ENCODE measurements around the gene PHKG2.
A peak's percentile ranks its signal among the peaks of the same experiment; 100 is the strongest.

The PHKG2 gene

DNA sequence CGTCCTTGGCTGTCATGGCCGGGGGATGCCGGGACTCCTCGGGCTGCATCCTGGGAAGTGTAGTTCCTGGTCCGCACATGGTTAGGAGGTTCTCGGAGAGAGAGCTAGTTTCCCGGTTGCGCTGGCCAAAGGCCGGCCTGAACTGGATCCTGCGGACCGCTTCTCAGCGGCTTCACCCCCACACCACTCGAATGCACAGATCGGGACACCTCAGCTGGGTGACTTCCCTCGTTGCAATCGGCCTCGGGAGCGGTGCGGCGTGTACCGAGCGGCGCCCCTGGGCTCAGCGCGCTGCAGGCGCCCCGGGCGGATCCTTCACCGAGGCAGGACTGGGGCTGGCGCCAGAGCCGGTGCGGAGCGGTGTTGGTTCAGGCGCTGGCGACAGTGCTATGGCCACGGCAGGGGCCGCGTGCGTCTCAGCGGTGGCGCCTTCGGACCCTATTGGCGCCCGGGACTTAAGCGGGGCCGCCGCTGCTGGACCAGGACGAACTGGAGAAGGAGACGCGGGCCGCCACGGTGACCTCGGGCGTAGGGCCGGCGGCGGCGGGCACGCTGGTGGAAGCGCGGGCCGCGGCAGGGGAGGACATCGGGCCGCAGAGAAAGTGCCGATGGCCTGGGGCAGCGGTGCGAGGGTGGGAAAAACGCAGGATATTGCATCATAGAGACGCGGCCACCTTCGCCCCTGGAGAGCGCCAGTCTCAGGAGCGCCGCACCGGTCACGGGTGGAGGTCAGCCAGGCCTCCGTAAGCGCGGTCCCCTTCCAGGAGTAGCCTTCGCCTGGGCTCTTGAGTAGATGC lies 27.4 kb downstream of the PHKG2 start:
- DNase-seq (ENCODE audit: low read depth): peak; percentile 13

DNA sequence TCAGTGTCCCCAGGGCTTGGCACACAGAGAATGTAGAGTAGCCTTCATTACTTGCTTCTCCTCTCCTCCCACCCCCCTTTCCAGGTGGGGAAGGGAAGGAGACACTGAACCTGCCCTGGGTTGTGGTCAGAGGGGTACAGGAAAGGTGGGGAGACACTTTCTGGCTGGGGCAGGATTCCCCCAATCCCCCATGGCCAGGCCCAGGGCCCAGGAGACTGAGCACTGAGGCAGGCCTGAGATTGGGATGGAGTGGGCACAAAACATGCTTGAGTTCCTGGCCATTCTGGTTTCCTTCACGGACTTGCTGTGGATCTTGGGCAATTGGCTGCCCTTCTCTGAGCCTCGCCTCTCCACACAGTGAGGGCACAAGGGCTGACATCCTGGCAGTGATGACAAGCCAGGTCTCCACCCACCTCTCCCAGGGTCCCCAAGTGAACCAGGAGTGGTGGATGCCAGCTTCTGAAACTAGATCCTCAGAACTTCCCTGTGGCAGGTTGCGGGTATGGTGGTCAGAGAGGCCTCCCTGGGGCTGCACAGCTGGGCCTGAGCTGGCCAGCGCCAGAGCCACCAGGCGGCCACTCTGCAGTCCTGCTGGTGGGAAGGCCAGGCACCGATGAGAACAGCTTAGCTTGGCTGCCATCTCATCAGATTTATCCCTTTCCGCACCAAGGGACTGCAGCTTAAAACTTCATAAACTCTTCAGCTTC lies 29.5 kb downstream of the PHKG2 start:
- no peak for DNase-seq (ENCODE audit: low read depth)

DNA sequence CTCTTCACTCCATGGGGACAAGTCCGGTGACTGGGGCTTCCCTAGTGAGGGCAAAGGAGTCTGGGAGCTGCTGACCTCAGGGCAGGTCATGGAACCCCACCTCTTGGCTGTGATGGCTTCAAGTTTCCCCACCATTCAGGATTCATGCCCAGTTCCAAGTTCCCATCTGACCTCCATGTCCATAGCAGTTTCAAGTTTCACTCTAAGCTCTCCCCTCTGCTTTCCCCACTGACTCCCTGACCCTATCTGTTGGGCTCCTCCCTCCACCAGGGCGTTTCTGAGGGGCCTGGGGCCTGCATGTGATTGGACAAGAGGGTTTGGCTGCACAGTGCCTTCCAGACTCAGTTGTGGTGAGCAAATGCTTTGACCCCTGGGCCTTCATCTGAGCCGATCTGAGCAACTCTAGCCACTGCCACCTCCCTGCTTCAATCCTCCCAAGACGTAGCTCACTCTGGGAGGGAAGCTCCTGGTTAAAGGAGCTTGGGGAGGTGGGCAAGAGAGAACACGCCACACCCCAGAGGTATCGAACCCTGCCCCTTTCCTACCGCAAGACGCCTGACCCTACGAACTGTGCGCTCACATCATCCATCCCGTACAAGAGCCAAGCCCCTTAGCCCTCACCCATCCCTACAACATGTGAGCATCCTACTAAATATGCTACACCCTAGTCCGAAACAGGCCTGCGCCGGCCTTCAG lies 30.5 kb downstream of the PHKG2 start:
- DNase-seq (ENCODE audit: low read depth): no peak

DNA sequence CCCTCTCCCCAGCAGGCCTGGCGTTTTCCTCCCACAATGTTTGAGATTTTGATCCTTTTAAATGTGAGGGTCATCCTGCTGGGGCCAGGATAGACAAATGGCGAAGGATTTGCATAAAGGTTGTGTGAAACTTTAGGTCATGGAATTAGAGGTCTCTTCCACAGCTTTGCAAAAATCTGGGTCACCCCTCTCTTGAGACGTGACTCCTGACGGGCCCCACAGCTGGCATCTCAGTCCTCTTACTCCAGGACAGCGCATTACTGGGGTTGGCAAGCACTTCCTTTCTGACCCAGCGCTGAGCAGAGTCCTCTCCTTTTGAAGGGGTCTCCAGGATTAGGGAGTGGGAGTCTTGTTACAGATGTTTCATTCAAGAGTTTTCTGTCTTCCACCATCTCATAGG lies 31.4 kb downstream of the PHKG2 start:
- DNase-seq (ENCODE audit: low read depth): no peak

DNA sequence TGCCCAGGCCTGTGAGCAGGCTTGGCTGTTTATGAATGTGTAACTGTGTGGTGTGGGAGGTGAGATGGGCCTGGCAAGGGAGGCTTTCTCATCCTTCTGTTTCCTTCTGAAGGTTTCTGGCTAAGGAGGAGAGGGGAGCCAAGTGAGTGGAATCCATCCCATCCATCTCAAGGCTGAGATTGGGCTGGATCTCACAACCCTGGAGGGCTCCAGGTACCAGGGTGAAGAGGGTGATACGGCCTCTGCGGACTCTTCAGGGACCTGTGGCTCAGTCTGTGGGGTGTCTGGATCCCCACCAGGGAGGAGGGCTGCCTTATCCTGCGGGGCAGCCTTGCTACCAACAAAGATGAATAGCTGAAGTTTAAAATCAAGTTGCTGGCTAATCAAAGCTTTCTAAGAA lies 31.8 kb downstream of the PHKG2 start:
- DNase-seq (ENCODE audit: low read depth): no peak

DNA sequence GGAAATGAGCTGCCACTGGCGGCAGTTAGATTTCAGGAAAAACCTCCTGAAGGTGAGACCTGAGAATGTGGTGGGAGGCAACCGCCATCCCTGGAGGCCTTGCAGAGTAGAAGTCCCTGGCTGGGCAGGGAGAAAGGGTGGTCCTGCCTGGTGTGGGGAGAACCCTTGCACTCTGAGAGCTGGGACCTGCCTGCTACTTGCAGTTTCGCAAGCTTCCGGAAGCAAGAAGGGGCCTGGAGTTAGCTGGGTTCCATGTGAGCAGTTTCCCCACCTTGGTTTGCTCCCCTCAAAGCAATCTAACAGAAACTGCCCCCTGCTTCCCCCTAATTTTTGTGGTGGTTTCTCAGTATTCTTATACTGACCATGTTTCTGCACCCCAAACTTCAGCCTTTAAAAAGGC lies 32.3 kb downstream of the PHKG2 start:
- no peak for DNase-seq (ENCODE audit: low read depth)

DNA sequence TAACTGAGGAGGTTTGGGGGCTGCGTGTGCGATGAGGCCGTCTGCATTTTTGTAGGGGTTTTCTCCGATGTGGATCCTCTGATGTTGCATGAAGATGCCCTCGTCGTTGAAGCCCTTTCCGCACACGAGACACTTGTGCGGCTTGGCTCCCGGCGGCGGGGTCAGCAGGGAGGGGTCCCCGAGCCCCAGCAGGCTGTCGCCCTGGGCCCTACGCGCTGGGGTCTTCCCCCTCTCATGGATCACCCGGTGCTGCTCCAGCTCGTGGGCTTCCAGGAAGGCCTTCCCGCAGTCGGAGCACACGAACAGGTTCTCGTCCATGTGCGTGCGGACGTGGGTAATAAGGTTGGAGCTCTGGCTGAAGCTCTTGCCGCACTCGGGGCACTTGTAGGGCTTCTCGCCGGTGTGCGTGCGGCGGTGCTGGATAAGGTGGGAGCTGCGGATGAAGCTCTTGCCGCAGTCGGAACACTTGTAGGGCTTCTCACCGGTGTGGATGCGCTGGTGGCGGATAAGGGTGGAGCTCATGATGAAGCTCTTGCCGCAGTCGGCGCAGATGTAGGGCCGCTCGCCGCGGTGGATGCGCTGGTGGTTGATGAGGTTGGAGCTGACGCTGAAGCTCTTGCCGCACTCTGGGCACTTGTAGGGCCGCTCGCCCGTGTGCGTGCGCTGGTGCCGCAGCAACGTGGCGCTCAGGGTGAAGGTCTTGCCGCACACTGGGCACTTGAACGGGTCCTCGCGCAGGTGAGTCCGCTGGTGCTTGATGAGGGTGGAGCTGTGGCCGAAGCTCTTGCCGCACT lies 34.5 kb downstream of the PHKG2 start:
- no peak for DNase-seq (ENCODE audit: low read depth)

DNA sequence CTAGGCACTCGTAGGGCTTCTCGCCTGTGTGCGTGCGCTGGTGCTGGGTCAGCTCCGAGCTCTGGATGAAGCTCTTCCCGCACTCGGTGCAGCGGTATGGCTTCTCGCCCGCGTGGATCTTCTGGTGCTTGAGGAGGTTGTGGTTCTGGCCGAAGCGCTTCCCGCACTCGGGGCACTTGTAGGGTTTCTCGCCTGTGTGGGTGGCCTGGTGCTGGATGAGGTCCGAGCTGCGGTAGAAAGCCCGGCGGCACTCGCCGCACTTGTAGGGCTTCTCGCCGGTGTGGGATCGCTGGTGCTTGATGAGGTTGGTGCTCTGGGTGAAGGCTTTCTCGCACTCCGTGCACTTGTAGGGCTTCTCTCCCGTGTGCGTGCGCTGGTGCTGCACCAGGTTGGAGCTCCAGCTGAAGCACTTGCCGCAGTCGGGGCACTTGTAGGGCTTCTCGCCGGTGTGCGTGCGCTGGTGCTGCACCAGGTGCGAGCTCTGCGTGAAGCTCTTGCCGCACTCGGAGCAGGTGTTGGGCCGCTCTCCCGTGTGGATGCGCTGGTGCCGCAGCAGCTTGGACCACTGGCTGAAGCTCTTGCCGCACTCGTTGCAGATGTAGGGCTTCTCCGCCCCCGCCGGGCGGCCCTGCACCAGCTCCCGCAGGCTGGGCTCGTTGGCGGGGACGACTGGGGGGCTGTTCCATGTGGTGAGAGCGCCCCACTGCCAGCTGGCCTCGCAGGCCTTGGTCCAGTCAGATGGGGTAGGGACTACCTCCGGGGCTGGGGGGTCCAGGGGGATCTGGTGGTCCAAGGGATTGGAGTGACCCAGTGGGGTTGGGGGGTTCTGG lies 35.3 kb downstream of the PHKG2 start:
- DNase-seq (ENCODE audit: low read depth): no peak

DNA sequence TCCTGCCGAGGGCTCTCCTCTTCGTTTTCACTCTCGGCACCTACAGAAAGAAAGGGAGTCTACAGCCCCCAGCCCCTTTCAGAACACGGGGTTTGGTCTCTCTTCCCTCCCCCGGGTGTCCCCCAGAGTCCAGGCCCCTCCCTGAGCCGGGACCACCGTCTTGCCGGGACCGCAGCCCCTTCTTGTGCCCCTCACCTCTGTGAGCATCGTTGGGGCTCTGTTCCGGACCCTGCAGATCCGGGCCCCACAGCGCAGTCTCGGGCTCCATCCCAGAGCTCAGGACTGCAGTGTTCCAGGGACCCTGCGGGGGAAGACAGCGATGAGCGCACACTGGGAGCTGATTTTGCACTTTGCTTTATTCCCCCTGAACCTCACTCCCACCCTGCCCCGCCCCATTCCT lies 36.0 kb downstream of the PHKG2 start:
- DNase-seq (ENCODE audit: low read depth): no peak

DNA sequence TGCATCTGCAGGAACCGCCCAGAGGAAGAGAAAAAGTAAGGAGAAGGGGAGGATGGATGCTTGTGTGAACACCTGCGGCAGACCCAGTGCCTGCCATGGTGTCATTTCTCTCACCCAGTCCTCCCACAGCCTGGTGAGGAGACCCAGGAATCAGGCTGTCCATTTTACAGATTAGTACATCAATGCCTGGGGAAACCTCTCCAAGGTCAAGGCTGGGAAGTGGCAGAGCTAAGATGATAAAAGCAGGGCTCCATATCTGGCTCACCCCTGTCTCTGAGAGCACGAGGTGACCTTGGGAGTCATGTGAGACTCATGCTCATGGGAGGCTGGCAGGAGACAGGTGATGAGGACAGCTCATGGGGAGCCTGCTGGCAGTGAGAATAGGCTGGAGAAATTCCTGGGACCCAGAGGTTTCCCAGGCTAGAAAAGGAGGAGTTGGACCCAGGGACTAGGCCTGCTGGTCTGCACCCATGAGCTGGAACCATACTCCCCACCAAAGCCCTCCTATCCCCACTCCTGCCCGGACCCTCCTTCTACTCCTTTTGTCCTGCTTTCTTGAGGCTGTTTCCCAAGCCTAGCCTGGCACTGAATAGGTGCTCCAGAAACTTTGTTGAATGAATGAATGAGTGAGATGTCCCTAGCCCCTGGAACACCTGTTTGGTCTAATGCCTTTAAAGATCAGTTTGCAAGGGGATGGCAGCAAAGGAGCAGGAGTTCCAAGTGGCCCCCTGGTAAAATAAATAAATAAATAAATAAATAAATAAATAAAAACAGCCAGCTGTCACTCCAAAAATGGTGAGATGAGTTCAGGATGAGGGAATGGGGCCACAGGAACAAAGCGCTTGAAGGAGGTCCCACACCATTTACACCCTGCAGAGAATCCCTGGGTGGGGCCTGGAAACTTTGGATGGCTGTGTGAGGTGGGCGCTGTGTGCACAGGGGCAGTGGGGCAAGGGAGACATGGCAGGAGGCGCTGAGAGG lies 37.2 kb downstream of the PHKG2 start:
- DNase-seq (ENCODE audit: low read depth): no peak

DNA sequence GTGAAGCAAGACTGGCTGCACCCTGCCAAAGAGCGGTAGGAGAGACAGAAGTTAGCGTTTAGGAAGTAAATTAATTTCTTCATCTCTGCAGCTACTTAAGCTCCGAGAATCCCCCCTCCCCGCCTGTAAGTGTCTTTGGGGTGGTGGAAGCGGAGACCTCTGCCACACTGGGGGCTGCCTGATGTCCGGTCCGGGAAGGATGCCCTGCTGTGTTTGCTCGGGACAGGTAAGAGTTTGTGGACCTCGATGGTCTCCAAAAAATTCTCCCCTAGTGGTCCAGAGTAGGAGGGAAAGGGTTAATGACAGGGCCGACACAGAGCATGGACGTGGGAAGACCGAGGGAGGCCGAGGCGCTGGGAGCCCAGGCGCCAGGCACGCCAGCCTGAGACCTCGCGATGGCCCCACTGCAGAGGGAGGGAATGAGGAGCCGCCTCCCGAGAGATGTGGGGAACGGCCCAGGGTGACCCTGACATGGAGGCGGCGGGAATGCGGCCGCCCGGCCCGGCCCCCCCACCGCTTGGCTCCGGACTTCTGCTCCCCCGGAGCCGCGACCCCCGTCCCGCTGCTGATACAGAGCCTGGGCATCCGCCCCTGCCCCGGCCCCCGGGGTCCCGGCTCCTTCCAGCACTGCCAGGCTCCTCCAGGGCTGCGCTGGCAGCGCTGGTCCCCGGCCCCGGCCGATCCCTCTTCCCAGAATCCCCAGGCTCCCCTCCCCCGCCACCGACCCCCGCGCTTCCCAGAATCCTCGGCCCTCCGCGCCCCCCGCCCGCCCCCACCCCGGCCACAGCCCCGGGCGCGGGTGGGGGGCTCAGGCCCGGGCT lies 38.1 kb downstream of the PHKG2 start:
- no peak for DNase-seq (ENCODE audit: low read depth)

DNA sequence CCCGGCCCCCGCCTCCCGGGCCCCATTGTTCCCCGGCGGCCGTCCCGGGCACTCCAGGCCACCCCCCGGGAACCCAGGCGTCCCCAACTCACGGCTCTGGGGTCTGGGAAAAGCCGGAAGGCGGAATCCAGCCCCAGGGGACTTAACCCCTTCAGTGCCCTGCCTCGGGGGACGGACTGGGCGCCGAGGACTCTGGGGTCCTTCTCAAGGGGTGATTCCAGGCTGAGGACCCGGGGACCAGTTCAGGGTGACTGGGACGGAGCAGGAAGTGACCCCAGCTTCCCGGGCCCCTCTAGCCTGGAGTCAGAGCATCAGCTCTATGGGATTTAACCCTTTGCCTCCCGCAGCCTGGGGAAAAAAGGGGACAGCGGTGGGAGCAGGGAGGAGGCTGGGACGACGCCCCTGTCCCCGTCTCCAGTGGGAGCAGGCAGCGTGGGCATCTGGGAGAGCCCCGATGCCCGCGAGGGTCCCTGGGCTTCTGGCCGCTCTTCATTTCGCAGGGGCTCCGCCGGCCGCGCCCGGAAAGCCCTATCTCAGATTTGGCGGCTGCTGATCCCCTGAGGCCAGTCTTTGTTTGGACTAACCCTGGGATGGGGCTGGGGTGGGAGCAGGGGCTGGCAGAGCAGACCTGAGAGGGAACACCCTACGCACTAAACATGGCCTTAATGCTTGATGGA lies 38.8 kb downstream of the PHKG2 start, which contains the start of gene ZNF629:
Gene ZNF629, minus strand, starts transcription at position 270 of the 677 bp plus-strand sequence. CDS start 2,723 bp downstream, outside the sequence.
- no peak for DNase-seq (ENCODE audit: low read depth)

DNA sequence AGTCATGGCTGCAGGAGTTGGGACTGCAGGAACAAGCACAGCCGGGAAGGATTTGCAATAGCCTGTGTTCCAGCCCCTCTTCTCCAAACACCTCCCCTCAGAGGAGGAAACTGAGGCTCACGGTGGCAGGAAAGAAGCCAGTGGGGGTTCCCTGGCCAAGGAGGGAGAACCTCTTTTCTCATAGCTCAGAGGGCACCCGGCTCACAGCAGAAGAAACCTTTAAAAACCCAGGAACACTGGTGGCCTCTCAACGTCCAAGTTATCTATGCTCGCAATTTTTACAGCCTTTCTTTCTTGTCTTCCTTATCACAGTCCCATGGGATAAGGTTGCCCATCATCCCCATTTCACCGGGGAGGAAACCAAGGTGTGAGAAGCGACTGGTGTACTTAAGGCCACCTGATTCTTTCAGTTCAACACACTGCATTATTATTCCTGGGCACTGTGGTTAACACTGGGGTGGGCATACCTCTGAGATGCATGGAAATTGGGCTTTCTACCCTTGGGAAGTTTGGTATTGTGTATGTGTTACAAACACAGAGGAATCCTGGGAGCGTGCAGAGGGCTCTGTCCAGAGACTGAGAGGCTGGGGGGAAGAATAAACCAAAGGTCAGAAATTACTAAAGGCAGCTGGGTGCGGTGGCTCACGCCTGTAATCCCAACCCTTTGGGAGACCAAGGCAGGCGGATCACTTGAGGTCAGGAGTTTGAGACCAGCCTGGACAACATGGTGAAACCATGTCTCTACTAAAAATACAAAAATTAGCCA lies 39.6 kb downstream of the PHKG2 start:
- no peak for DNase-seq (ENCODE audit: low read depth)

DNA sequence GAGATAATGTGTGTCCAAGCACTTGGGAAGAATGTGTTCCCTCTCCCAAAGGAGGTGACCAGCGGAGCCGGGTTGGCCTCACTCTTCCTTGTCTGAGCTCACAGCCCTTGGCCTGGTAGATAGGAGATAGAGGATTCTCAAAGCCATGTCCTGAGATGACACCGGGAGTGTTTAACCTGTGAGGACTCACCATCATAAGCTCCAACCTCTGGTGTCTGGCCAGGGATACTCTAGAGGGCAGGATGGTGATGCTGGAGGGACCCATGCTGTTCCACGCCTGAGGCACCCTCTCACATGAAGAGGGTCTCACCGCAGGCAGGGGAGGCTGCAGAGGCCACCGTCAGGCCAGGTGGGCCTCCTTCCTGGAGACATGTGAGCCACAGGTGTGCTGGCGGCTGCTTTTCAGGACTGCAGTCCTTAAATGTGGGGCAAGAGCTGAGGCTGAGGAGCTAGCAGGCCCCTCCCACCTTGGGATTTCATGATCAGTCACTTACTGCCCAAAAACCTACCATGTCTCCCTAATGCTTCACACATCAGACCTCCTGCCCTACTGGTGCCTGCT lies 45.4 kb downstream of the PHKG2 start:
- DNase-seq (ENCODE audit: low read depth): no peak

DNA sequence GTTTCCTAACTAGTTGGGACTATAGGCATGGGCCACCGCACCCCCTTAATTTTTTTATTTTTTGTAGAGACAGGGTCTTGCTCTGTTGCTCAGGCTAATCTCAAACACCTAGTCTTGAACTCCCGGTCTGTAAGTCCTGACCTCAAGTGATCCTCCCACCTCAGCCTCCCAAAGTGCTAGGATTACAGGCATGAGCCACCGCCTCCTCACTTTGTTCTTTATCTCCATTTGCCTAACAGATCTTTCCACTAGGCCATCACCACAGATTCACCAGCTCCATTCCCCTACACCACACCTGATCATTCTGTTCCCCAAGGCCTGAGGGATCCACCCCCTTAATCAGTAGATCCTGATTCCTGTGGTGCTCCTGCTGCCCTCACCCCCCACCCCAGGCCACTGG lies 46.4 kb downstream of the PHKG2 start:
- no peak for DNase-seq (ENCODE audit: low read depth)

DNA sequence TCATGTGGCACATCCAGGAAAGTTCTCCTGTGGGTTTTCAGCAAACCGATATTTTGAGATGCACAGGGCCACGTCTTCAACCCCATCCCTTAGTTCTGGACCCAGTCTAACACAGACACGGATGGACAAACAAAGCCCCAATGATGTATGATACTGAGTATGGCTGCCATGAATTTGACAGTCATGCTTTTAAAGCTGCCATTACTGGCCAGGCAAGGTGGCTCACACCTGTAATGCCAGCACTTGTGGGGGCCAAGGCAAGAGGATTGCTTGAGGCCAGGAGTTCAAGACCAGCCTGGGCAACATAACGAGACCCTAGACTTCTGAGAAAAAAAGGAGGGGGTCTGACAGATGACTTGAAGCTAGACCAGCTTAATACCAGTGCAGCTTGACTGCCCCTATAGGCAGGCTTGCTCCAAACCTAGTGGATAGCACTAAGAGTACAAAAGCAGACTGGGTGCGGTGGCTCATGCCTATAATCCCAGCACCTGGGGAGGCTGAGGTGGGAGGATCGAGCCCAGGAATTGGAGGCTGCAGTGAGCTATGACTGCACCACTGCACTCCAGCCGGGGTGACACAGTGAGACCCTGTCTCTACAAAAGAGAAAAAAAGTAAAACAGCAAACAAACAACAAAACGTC lies 49.6 kb downstream of the PHKG2 start:
- DNase-seq (ENCODE audit: low read depth): no peak
